HG02981 (cell line): ENCODE results near the gene MUC5B.

Source experiments
- ATAC-seq: cut with Tn5 transposase; IDR thresholded peaks from one replicate; pipeline ENCODE4 v1.9.1; 2021; ENCODE audit warnings: mild to moderate bottlenecking, moderate library complexity; ENCODE audit not compliant: unreplicated experiment

Gene MUC5B

DNA sequence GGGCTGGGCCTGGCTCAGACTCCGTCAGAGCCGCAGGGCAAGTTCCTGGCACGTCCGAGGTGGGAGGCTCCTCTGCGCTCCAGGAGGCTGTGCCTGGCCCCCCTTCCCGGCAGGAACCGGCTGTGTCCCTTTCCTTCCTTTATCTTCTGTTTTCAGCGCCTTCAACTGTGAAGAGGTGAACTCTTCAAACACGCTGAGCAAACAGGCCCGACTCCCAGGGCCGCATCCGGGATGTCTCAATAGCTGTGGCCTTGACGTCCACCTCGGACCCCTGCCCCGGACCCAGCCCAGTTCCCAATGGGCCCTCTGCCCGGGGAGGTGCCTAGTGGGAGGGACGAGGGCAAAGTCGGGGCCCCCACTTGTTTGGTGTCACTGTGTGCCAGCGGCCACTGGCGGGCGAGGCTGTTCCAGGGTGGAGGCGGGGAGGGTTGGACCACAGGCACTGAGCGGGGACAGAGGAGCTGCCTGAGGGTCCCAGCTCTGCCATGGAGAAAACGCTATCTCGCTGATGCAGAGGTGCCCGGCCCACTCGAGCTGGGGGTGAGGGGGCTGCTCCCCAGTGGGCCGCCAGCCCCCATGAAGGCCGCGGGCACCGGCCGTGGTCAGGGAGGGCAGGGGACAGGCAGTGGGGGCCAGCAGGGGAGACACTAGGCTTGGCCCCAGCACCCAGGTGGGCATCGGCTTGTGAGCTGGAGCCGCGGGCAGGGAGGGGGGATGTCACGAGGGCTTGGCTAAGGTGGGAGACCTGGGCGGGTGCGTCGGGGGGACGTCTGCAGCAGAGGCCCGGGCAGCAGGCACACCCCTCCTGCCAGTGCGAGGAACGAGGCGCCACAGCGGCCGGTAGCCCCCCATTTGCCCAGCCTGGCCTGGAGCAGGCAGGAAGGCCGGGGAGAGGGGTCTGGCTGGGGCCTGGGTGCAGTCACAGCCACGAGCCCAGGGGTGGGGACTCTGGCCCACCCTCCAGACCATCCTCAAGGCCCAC is 2.7 kb upstream of the MUC5B start:
- no peak for ATAC-seq

- ATAC-seq: no peak
Measured at GRCh38 chr11:1220941-1221721, 1.7 kb upstream of the MUC5B start.

DNA sequence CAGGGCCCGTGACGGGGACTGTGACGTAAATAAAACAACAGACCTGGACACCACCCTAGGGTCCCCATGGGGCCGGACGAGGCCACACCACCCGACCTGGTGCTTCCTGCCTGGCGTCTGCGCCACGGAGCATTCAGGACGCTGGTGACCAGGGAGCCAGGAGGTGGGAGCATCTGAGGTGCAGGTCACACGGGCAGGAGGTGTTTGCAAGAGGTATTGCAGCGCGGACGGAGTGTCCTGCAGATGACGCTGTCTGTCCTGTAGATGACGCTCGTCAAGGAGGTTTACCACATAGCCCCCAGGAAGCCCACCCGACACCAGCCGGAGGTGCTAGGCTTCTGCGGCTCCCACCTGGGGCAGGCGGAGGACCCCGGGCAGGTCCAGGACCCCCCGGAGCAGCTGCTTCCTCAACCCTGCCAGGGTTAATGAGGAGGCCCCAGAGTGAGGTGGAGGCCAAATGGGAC is 986 bp upstream of the MUC5B start:
- no peak for ATAC-seq

DNA sequence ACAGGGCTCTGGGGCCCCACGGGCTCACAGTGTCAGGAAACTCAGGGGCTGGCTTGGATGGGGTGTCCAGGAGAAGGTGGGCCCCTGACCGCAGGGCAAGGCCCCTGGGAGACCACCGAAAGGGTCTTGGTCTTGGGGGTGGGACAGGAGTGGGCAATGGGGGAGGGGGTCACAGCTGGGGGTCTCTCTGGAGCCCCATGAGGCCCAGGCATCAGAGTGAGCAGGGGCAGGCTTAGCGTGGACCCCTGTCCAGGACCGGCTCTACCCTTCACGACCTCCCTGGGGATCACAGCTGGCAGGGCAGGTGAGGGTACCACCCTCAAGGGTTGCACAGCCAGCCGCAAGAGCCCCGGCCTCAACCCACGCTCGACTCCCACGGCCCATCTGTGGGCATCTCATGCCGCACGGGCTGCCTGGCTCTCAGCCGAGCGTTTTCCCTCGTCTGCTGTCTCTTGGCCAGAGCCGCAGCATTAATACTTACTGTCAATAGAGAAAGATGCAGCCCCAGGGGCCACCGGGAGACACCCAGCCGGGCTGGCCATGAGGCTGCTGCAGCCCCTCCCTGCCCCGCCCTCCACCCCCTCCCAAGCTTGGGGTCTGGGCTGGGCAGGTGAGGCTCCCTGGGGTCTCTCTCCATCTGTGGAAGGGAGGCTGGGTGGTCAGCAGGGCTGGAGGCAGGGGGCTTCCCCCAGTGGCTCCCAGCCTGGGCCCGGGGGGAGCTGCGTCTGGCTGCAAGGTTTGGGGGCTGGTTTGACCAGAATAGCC is 662 bp downstream of the MUC5B start:
- ATAC-seq: no peak

DNA sequence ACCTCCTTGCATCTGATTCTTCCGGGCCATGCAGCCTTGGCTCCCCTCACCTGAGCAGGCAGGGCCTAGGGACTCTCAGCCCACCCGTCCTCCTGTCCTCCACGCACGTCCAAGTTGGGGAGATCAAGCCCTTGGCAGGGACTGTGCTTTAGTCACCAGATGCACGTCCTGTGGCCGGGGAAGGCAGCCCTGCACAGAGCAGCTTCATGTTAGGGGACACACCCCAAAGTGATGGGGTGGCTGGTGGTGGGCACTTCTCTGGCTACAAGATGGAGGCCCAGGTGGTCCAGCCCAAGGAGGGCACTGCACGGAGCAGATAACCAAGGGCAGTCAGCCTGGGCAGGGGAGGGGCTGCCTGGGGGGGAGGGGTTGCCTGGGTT is 1.2 kb downstream of the MUC5B start:
- ATAC-seq: no peak

GRCh38 chr11:1224491-1225385 is 1.9 kb downstream of the MUC5B start:
- ATAC-seq: no peak

DNA sequence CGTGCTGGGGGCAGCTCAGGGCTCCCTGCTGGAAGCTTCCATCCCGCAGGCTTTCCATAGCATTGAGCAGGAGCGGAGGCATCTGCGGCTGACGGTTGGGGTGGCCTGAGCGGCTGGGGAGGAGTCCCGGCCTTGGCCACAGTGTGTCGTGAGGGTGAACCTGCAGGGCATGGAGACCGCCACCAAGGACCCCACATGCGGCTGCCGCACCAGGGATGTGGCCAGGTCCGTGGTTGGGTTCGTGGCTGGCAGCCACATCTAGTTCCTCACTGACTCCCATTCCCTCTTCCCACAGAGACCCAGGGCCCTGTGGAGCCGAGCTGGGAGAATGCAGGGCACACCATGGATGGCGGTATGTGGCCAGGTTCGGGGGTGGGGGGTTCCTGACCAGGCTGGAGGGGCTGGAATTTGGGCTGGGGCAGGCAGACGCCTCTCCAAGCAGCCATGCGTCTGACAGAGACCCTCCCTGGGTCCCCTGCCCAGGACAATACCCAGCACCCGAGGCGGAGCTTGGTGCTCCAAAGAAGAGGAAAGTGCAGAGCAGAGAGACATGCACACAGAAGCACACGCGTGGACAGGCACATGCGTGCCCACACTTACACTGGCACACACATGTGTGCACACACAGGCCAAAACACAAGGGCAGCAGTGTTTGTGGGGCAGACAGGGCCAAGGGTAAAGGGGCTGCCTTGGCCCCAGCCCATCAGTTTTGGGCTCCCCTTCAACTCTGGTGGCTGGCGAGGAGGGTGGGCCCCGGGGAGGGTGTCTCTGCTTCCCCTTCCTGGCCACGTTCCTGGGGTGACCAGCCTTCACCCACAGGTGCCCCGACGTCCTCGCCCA is 2.7 kb downstream of the MUC5B start:
- ATAC-seq: no peak

- ATAC-seq: no peak
Measured at GRCh38 chr11:1226226-1226985, 3.5 kb downstream of the MUC5B start.

DNA sequence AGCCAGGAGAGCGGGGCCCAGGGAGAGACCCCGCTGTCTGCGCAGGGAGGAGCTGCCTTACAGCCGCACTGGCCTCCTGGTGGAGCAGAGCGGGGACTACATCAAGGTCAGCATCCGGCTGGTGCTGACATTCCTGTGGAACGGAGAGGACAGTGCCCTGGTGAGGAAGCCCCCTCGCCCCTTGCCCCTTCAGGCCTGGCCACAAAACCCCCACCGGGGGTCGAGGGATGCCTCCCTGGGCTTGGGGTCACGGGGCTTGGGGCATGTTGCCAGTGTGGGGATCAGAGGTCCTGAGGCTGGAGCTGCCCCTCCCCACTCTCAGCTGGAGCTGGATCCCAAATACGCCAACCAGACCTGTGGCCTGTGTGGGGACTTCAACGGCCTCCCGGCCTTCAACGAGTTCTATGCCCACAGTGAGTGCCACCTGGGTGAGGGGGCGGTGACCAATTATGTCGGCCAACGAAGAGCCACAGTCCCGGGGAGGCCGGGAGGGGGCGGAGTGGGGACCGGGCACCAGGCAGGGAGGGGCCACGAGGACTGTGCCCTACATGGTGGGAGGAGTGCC is 4.2 kb downstream of the MUC5B start:
- ATAC-seq: no peak

GRCh38 chr11:1227551-1228100 is 4.8 kb downstream of the MUC5B start:
- no peak for ATAC-seq

DNA sequence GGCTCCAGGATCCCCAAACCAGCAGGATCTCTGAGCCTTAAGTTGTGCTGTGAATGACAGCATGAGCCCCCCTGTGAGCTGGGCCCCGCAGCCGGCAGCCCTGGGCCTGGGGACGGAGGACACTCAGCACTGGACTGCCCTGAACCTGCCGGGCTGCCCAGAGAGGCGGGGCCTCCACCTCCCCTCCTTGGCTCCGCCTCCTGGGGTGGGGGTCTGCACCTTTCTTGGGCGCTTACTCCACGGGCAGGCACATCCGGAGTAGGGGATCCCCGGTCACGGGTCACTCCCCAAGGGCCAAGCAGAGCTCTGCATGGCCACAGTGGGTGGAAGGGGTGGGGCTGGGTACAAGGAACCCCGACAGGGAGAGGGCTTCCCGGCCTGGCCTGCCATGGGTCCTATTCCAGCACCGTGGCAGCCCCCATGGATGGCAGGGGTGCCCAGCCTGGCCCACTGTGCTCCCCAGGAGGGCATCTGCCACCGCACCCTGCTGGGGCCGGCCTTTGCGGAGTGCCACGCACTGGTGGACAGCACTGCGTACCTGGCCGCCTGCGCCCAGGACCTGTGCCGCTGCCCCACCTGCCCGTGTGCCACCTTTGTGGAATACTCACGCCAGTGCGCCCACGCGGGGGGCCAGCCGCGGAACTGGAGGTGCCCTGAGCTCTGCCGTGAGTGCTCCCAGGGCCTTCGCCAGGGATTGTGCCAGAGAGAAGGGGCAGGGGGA is 5.4 kb downstream of the MUC5B start:
- ATAC-seq: no peak

- no peak for ATAC-seq
Measured at GRCh38 chr11:1228921-1229451, 6.1 kb downstream of the MUC5B start.

DNA sequence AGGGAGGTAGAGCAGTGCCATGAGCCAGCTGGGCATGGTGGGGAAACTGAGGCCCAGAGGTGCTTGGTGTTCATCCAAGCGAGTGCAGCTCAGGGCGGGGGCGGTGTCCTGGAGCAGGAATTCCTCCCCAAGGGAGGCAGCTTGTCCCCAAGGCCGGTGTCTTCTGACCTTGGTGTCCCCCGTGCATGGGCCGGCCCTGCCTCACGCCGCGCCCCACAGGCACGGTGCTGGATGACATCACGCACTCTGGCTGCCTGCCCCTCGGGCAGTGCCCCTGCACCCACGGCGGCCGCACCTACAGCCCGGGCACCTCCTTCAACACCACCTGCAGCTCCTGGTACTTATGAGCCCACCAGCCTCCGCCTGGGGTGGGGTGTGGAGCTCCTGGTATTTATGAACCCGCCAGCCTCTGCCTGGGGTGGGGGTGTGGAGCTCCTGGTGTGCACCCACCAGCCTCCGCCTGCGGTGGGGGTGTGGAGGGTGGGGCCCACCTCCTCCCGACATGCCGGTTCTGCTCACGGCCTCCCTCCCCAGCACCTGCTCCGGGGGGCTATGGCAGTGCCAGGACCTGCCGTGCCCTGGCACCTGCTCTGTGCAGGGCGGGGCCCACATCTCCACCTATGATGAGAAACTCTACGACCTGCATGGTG is 6.7 kb downstream of the MUC5B start:
- ATAC-seq: no peak

- ATAC-seq: no peak
Measured at GRCh38 chr11:1230121-1230455, 7.2 kb downstream of the MUC5B start.

GRCh38 chr11:1230456-1231395 is 7.9 kb downstream of the MUC5B start:
- ATAC-seq: no peak
